ENCODE data around the gene PLEK. TPM values are rescaled to one million over a fixed set of nuclear protein-coding genes. Genes with fewer than 3 reads are reported as not detected.

PLEK gene
- polyA plus RNA-seq, 4 donors, result 2.5 to 6.6 (median 5.3) TPM

GRCh38 chr2:68418419-68418818 is 53.3 kb downstream of the PLEK start:
- no peaks in the 10 kb centered on the region for H3K4me1 ChIP-seq (ENCODE audit: control insufficient read depth in 3 of 3, insufficient read depth in 2 of 3, low read depth in 1 of 3, low read length in 2 of 3)

GRCh38 chr2:68418855-68419254 is 53.8 kb downstream of the PLEK start:
- Histone ChIP-seq H3K27ac (ENCODE audit: low read depth in 1 of 3, low read length in 2 of 3) (no peak overlapping the region), H3K9me3 (ENCODE audit: control insufficient read depth in 2 of 2, insufficient read depth in 1 of 2, low read depth in 1 of 2, low read length in 1 of 2) (no peaks in the 10 kb centered on the region), H3K4me1 (ENCODE audit: control insufficient read depth in 3 of 3, insufficient read depth in 2 of 3, low read depth in 1 of 3, low read length in 2 of 3) (no peaks in the 10 kb centered on the region), H3K27me3 (ENCODE audit: control insufficient read depth in 3 of 3, insufficient read depth in 3 of 3, low read length in 3 of 3) (no peaks in the 10 kb centered on the region), H3K4me3 (ENCODE audit: low read depth in 1 of 3, low read length in 3 of 3) (no peak overlapping the region), H3K36me3 (ENCODE audit: control insufficient read depth in 3 of 3, insufficient read depth in 2 of 3, low read depth in 1 of 3, low read length in 3 of 3) (no peaks in the 10 kb centered on the region)
- 82 to 92% (median 82%) methylated on average over 3 of the region's 3 CpGs for WGBS, 3 donors
- no peak for FAIRE-seq
- DNase-seq, result no peak

More at GRCh38 chr2:68418419-68418818, 53.3 kb downstream of the PLEK start:
- no peak overlapping the region for H3K4me3 ChIP-seq (ENCODE audit: low read depth in 1 of 3, low read length in 3 of 3)
- no peak for FAIRE-seq
- no peaks in the 10 kb centered on the region for H3K9me3 ChIP-seq (ENCODE audit: control insufficient read depth in 2 of 2, insufficient read depth in 1 of 2, low read depth in 1 of 2, low read length in 1 of 2)
- DNase-seq, result no peak
- H3K27ac ChIP-seq (ENCODE audit: low read depth in 1 of 3, low read length in 2 of 3), result no peak overlapping the region
- no peaks in the 10 kb centered on the region for H3K27me3 ChIP-seq (ENCODE audit: control insufficient read depth in 3 of 3, insufficient read depth in 3 of 3, low read length in 3 of 3)
- WGBS, 3 donors, result 38 to 58% (median 50%) methylated on average over 1 of the region's 1 CpG
- no peaks in the 10 kb centered on the region for H3K36me3 ChIP-seq (ENCODE audit: control insufficient read depth in 3 of 3, insufficient read depth in 2 of 3, low read depth in 1 of 3, low read length in 3 of 3)

- Histone ChIP-seq H3K4me3 (ENCODE audit: low read depth in 1 of 3, low read length in 3 of 3) (no peak overlapping the region), H3K36me3 (ENCODE audit: control insufficient read depth in 3 of 3, insufficient read depth in 2 of 3, low read depth in 1 of 3, low read length in 3 of 3) (no peaks in the 10 kb centered on the region), H3K27me3 (ENCODE audit: control insufficient read depth in 3 of 3, insufficient read depth in 3 of 3, low read length in 3 of 3) (no peaks in the 10 kb centered on the region), H3K27ac (ENCODE audit: low read depth in 1 of 3, low read length in 2 of 3) (no peak overlapping the region), H3K4me1 (ENCODE audit: control insufficient read depth in 3 of 3, insufficient read depth in 2 of 3, low read depth in 1 of 3, low read length in 2 of 3) (no peaks in the 10 kb centered on the region), H3K9me3 (ENCODE audit: control insufficient read depth in 2 of 2, insufficient read depth in 1 of 2, low read depth in 1 of 2, low read length in 1 of 2) (no peaks in the 10 kb centered on the region)
- 68 to 77% (median 77%) methylated on average over 3 of the region's 3 CpGs for WGBS, 3 donors
- FAIRE-seq (no peak), DNase-seq (no peak)
Measured at GRCh38 chr2:68420254-68420910, 55.3 kb downstream of the PLEK start.

- Histone ChIP-seq H3K27me3 (ENCODE audit: control insufficient read depth in 3 of 3, insufficient read depth in 3 of 3, low read length in 3 of 3) (no peaks in the 10 kb centered on the region), H3K27ac (ENCODE audit: low read depth in 1 of 3, low read length in 2 of 3) (no peak overlapping the region)
- no peak for FAIRE-seq
Measured at GRCh38 chr2:68423966-68424650, 59.0 kb downstream of the PLEK start.

GRCh38 chr2:68425503-68425902 is 60.4 kb downstream of the PLEK start:
- FAIRE-seq, result no peak
- DNase-seq, result no peak
- WGBS, 3 donors, result 63 to 79% (median 73%) methylated on average over 3 of the region's 3 CpGs
- no peak overlapping the region for H3K4me3 ChIP-seq (ENCODE audit: low read depth in 1 of 3, low read length in 3 of 3)
- H3K9me3 ChIP-seq (ENCODE audit: control insufficient read depth in 2 of 2, insufficient read depth in 1 of 2, low read depth in 1 of 2, low read length in 1 of 2), result no peaks in the 10 kb centered on the region
- no peaks in the 10 kb centered on the region for H3K36me3 ChIP-seq (ENCODE audit: control insufficient read depth in 3 of 3, insufficient read depth in 2 of 3, low read depth in 1 of 3, low read length in 3 of 3)
- peaks cover 0 to 2% (median 0%) of the 10 kb centered on the region in 3 donors for H3K4me1 ChIP-seq (ENCODE audit: control insufficient read depth in 3 of 3, insufficient read depth in 2 of 3, low read depth in 1 of 3, low read length in 2 of 3)
- no peaks in the 10 kb centered on the region for H3K27me3 ChIP-seq (ENCODE audit: control insufficient read depth in 3 of 3, insufficient read depth in 3 of 3, low read length in 3 of 3)
- H3K27ac ChIP-seq (ENCODE audit: low read depth in 1 of 3, low read length in 2 of 3), result no peak overlapping the region

More at GRCh38 chr2:68423966-68424650, 59.0 kb downstream of the PLEK start:
- H3K9me3 ChIP-seq (ENCODE audit: control insufficient read depth in 2 of 2, insufficient read depth in 1 of 2, low read depth in 1 of 2, low read length in 1 of 2), result no peaks in the 10 kb centered on the region
- peak in 1 of 2 donors; percentile 6 for DNase-seq
- H3K36me3 ChIP-seq (ENCODE audit: control insufficient read depth in 3 of 3, insufficient read depth in 2 of 3, low read depth in 1 of 3, low read length in 3 of 3), result no peaks in the 10 kb centered on the region
- WGBS, 3 donors, result 46 to 51% (median 50%) methylated on average over 2 of the region's 2 CpGs
- peaks cover 0 to 2% (median 0%) of the 10 kb centered on the region in 3 donors for H3K4me1 ChIP-seq (ENCODE audit: control insufficient read depth in 3 of 3, insufficient read depth in 2 of 3, low read depth in 1 of 3, low read length in 2 of 3)
- no peak overlapping the region for H3K4me3 ChIP-seq (ENCODE audit: low read depth in 1 of 3, low read length in 3 of 3)

GRCh38 chr2:68426446-68426845 is 61.4 kb downstream of the PLEK start:
- Histone ChIP-seq H3K9me3 (ENCODE audit: control insufficient read depth in 2 of 2, insufficient read depth in 1 of 2, low read depth in 1 of 2, low read length in 1 of 2) (no peaks in the 10 kb centered on the region), H3K36me3 (ENCODE audit: control insufficient read depth in 3 of 3, insufficient read depth in 2 of 3, low read depth in 1 of 3, low read length in 3 of 3) (no peaks in the 10 kb centered on the region), H3K4me1 (ENCODE audit: control insufficient read depth in 3 of 3, insufficient read depth in 2 of 3, low read depth in 1 of 3, low read length in 2 of 3) (peaks cover 0 to 2% (median 0%) of the 10 kb centered on the region in 3 donors), H3K27ac (ENCODE audit: low read depth in 1 of 3, low read length in 2 of 3) (no peak overlapping the region), H3K4me3 (ENCODE audit: low read depth in 1 of 3, low read length in 3 of 3) (no peak overlapping the region), H3K27me3 (ENCODE audit: control insufficient read depth in 3 of 3, insufficient read depth in 3 of 3, low read length in 3 of 3) (no peaks in the 10 kb centered on the region)
- WGBS, 3 donors, result 77 to 90% (median 85%) methylated on average over 1 of the region's 1 CpG
- no peak for FAIRE-seq
- DNase-seq, result no peak

GRCh38 chr2:68426848-68427579 is 61.9 kb downstream of the PLEK start:
- H3K9me3 ChIP-seq (ENCODE audit: control insufficient read depth in 2 of 2, insufficient read depth in 1 of 2, low read depth in 1 of 2, low read length in 1 of 2), result no peaks in the 10 kb centered on the region
- H3K27me3 ChIP-seq (ENCODE audit: control insufficient read depth in 3 of 3, insufficient read depth in 3 of 3, low read length in 3 of 3), result no peaks in the 10 kb centered on the region
- H3K27ac ChIP-seq (ENCODE audit: low read depth in 1 of 3, low read length in 2 of 3), result peak overlapping the region in 1 of 3 donors; percentile 61
- WGBS, 3 donors, result 68 to 86% (median 75%) methylated on average over 10 of the region's 10 CpGs
- FAIRE-seq (no peak), DNase-seq (no peak)
- no peaks in the 10 kb centered on the region for H3K36me3 ChIP-seq (ENCODE audit: control insufficient read depth in 3 of 3, insufficient read depth in 2 of 3, low read depth in 1 of 3, low read length in 3 of 3)
- peaks cover 0 to 2% (median 0%) of the 10 kb centered on the region in 3 donors for H3K4me1 ChIP-seq (ENCODE audit: control insufficient read depth in 3 of 3, insufficient read depth in 2 of 3, low read depth in 1 of 3, low read length in 2 of 3)
- H3K4me3 ChIP-seq (ENCODE audit: low read depth in 1 of 3, low read length in 3 of 3), result no peak overlapping the region

- Histone ChIP-seq H3K4me3 (ENCODE audit: low read depth in 1 of 3, low read length in 3 of 3) (no peak overlapping the region), H3K27me3 (ENCODE audit: control insufficient read depth in 3 of 3, insufficient read depth in 3 of 3, low read length in 3 of 3) (no peaks in the 10 kb centered on the region), H3K4me1 (ENCODE audit: control insufficient read depth in 3 of 3, insufficient read depth in 2 of 3, low read depth in 1 of 3, low read length in 2 of 3) (peaks cover 0 to 2% (median 0%) of the 10 kb centered on the region in 3 donors), H3K27ac (ENCODE audit: low read depth in 1 of 3, low read length in 2 of 3) (no peak overlapping the region), H3K36me3 (ENCODE audit: control insufficient read depth in 3 of 3, insufficient read depth in 2 of 3, low read depth in 1 of 3, low read length in 3 of 3) (no peaks in the 10 kb centered on the region), H3K9me3 (ENCODE audit: control insufficient read depth in 2 of 2, insufficient read depth in 1 of 2, low read depth in 1 of 2, low read length in 1 of 2) (no peaks in the 10 kb centered on the region)
- DNase-seq, result no peak
- FAIRE-seq, result no peak
- 65 to 76% (median 73%) methylated on average over 4 of the region's 4 CpGs for WGBS, 3 donors
Measured at GRCh38 chr2:68428126-68428525, 63.0 kb downstream of the PLEK start.
